MM.1S (cell line): Measurements from ENCODE around the gene CREB3L2.

Experiments
- CTCF ChIP-seq: fragments of 300-600 bp; sonication (generic); IDR thresholded peaks from 2 replicates; pipeline ENCODE4 v1.5.1; 2016; ENCODE audit warnings: antibody characterized with exemption, low read length, mixed read lengths
- EZH2 ChIP-seq: fragments of 300-600 bp; sonication (generic); optimal IDR thresholded peaks from 2 replicates; pipeline ENCODE3; 2017; ENCODE audit warnings: low read depth, mild to moderate bottlenecking, antibody characterized with exemption, low read length, mixed read lengths
- EZH2phosphoT487 ChIP-seq: fragments of 300-600 bp; sonication (generic); IDR thresholded peaks from 2 replicates; pipeline ENCODE4 v1.6.1; 2018; ENCODE audit warnings: antibody characterized with exemption, low read length

- TF ChIP-seq CTCF: no peak
- TF ChIP-seq EZH2: no peak
- no peak for TF ChIP-seq EZH2phosphoT487
Measured at GRCh38 chr7:137862964-137863363, 138.9 kb downstream of the CREB3L2 start.
